Fibroblast of mammary gland (primary cell): ENCODE measurements around the gene CDYL.

Experiments
- DNase-seq: peaks from one replicate; pipeline ENCODE4 v3.0.0-alpha.2; 2010; ENCODE audit warnings: low read depth
- H3K4me3 ChIP-seq: 2 replicates; pipeline ENCODE4 v1.5.1; 2011; ENCODE audit warnings: low read depth, mild to moderate bottlenecking, low read length, moderate library complexity; ENCODE audit not compliant: control insufficient read depth
- CTCF ChIP-seq: conservative IDR thresholded peaks from 2 replicates; pipeline ENCODE4 v1.5.1; 2011; ENCODE audit warnings: low read depth, low read length, inconsistent platforms; ENCODE audit not compliant: control insufficient read depth, insufficient read depth

The CDYL gene

GRCh38 chr6:4800662-4801061 is 24.5 kb downstream of the CDYL start:
- no peak overlapping the region for H3K4me3 ChIP-seq
- no peak for DNase-seq

GRCh38 chr6:4801491-4802110 is 25.4 kb downstream of the CDYL start:
- DNase-seq: no peak
- no peak overlapping the region for H3K4me3 ChIP-seq
- no peak for TF ChIP-seq CTCF

More at GRCh38 chr6:4800662-4801061, 24.5 kb downstream of the CDYL start:
- no peak for TF ChIP-seq CTCF

- TF ChIP-seq CTCF: no peak
- DNase-seq: no peak
- no peak overlapping the region for H3K4me3 ChIP-seq
Observed at GRCh38 chr6:4802312-4802935, 26.2 kb downstream of the CDYL start.

GRCh38 chr6:4803343-4803744 is 27.1 kb downstream of the CDYL start:
- H3K4me3 ChIP-seq: no peak overlapping the region

GRCh38 chr6:4804095-4804494 is 27.9 kb downstream of the CDYL start:
- no peak for TF ChIP-seq CTCF
- H3K4me3 ChIP-seq: no peak overlapping the region
- DNase-seq: peak; percentile 82

More at GRCh38 chr6:4803343-4803744, 27.1 kb downstream of the CDYL start:
- no peak for TF ChIP-seq CTCF
- DNase-seq: no peak

- no peak overlapping the region for H3K4me3 ChIP-seq
- peak; percentile 36 for DNase-seq
- TF ChIP-seq CTCF: peak; percentile 62
Observed at GRCh38 chr6:4805553-4806336, 29.5 kb downstream of the CDYL start.
